HPDE6-E6E7 (cell line): Measurements from ENCODE around the gene ABCC5.
"Not testable (repeated sequence)": the region's sequence is repeated elsewhere in the genome, so short reads cannot be mapped to it uniquely, and the experiment has no call there.

Source experiments
- DNase-seq: peaks from one replicate; pipeline ENCODE4 v3.0.0; 2011; ENCODE audit warnings: missing footprints; ENCODE audit errors: extremely low spot score

ABCC5 gene

GRCh38 chr3:184017672-184018423 is at the start of gene ABCC5:
TSS of gene ABCC5 (minus strand) at chr3:184017884. CDS start at chr3:184014392, 3,492 bp downstream.
- peak; percentile 93 for DNase-seq

GRCh38 chr3:184066211-184066610 is 48.5 kb upstream of the ABCC5 start:
- DNase-seq = no peak

- DNase-seq = no peak
Measured at GRCh38 chr3:184062637-184063036, 45.0 kb upstream of the ABCC5 start.

- DNase-seq = no peak
Measured at GRCh38 chr3:184059424-184059823, 41.7 kb upstream of the ABCC5 start.

- no peak for DNase-seq
Measured at GRCh38 chr3:184058029-184058428, 40.3 kb upstream of the ABCC5 start.

- no peak for DNase-seq
Measured at GRCh38 chr3:184052767-184053166, 35.1 kb upstream of the ABCC5 start, which contains the start of gene HTR3C. TSS of gene HTR3C (plus strand) at chr3:184053047. CDS start at chr3:184053081, 34 bp downstream.

- no peak for DNase-seq
Measured at GRCh38 chr3:184050217-184050847, 32.6 kb upstream of the ABCC5 start.

GRCh38 chr3:184045995-184046394 is 28.3 kb upstream of the ABCC5 start:
- DNase-seq = no peak

GRCh38 chr3:184042617-184043016 is 24.9 kb upstream of the ABCC5 start:
- DNase-seq = no peak

- peak; percentile 28 for DNase-seq
Measured at GRCh38 chr3:184040010-184040409, 22.3 kb upstream of the ABCC5 start.

GRCh38 chr3:184039414-184039813 is 21.7 kb upstream of the ABCC5 start:
- no peak for DNase-seq

GRCh38 chr3:184038307-184038706 is 20.6 kb upstream of the ABCC5 start:
- DNase-seq = not testable (repeated sequence)

GRCh38 chr3:184037816-184038215 is 20.1 kb upstream of the ABCC5 start:
- DNase-seq = no peak

- no peak for DNase-seq
Measured at GRCh38 chr3:184031187-184031792, 13.6 kb upstream of the ABCC5 start, which contains the start of gene HTR3D. TSS of gene HTR3D (plus strand) at chr3:184031742. CDS start at chr3:184031742, 0 bp downstream.

GRCh38 chr3:184030536-184030935 is 12.9 kb upstream of the ABCC5 start:
- DNase-seq = no peak

GRCh38 chr3:184029443-184029842 is 11.8 kb upstream of the ABCC5 start:
- no peak for DNase-seq

- not testable (repeated sequence) for DNase-seq
Measured at GRCh38 chr3:184028275-184028890, 10.7 kb upstream of the ABCC5 start.

- DNase-seq = not testable (repeated sequence)
Measured at GRCh38 chr3:184025256-184025655, 7.6 kb upstream of the ABCC5 start.

- DNase-seq = no peak
Measured at GRCh38 chr3:184022323-184022722, 4.6 kb upstream of the ABCC5 start.

GRCh38 chr3:184018424-184018973 is 815 bp upstream of the ABCC5 start:
- DNase-seq = no peak

GRCh38 chr3:184016811-184017671 is 643 bp downstream of the ABCC5 start:
- peak; percentile 63 for DNase-seq
